DND-41 (cell line): Measurements from ENCODE around the gene NRXN3.

Experiments used
- ATAC-seq: fragments of 200-7000 bp; cut with Tn5 transposase; 3 replicates; pipeline ENCODE4 v1.9.1; 2021; ENCODE audit warnings: low read depth; ENCODE audit not compliant: insufficient read depth
- DNase-seq: peaks from one replicate; pipeline ENCODE4 v3.0.0-alpha.2; 2020
- H2AFZ ChIP-seq: 2 replicates; pipeline ENCODE4 v1.6.0; 2012; ENCODE audit warnings: low read depth, low read length
- H3K27ac ChIP-seq: 2 replicates; pipeline ENCODE4 v1.5.1; 2012; ENCODE audit warnings: low read length, inconsistent platforms
- H3K27me3 ChIP-seq: fragments of 200-600 bp; sonication (generic); 2 replicates; pipeline ENCODE4 v1.6.0; 2012; ENCODE audit warnings: low read length, mild to moderate bottlenecking, inconsistent platforms; ENCODE audit not compliant: insufficient read depth, poor library complexity
- H3K36me3 ChIP-seq: 2 replicates; pipeline ENCODE4 v1.5.1; 2012; ENCODE audit warnings: low read length, inconsistent platforms; ENCODE audit not compliant: insufficient read depth
- H3K4me1 ChIP-seq: 2 replicates; pipeline ENCODE4 v1.5.1; 2012; ENCODE audit warnings: mild to moderate bottlenecking, low read length; ENCODE audit not compliant: insufficient read depth
- H3K4me2 ChIP-seq: 2 replicates; pipeline ENCODE4 v1.6.0; 2012; ENCODE audit warnings: mild to moderate bottlenecking, moderate library complexity, low read length, inconsistent platforms; ENCODE audit not compliant: insufficient read depth
- H3K4me3 ChIP-seq, 2 experiments: fragments of 200-600 bp in 1 of 2; shearing (Covaris generic) in 1 of 2; 2 replicates each; pipeline ENCODE4 v1.5.1; 2012 to 2016; ENCODE audit warnings: inconsistent platforms in 2 of 2, low read length in 2 of 2, mild to moderate bottlenecking in 2 of 2, low read depth in 1 of 2, moderate library complexity in 1 of 2
- H3K79me2 ChIP-seq: 2 replicates; pipeline ENCODE4 v1.6.0; 2012; ENCODE audit warnings: low read length, inconsistent platforms; ENCODE audit not compliant: insufficient read depth
- H3K9ac ChIP-seq: 2 replicates; pipeline ENCODE4 v1.6.0; 2012; ENCODE audit warnings: low read depth, mild to moderate bottlenecking, inconsistent platforms, low read length, moderate library complexity
- H3K9me3 ChIP-seq: 2 replicates; pipeline ENCODE4 v1.5.1; 2012; ENCODE audit warnings: low read length, moderate library complexity, mild to moderate bottlenecking, inconsistent platforms; ENCODE audit not compliant: insufficient read depth, severe bottlenecking
- H4K20me1 ChIP-seq: 2 replicates; pipeline ENCODE4 v1.6.0; 2012; ENCODE audit warnings: low read length; ENCODE audit not compliant: insufficient read depth
- CTCF ChIP-seq: IDR thresholded peaks from 2 replicates; pipeline ENCODE4 v1.5.1; 2012; ENCODE audit warnings: borderline replicate concordance, low read length, moderate library complexity, mild to moderate bottlenecking; ENCODE audit not compliant: poor library complexity, severe bottlenecking; ENCODE audit errors: extremely low read depth
- EZH2 ChIP-seq: IDR thresholded peaks from 3 replicates; pipeline ENCODE4 v1.6.1; 2012; ENCODE audit warnings: borderline replicate concordance, low read depth, mild to moderate bottlenecking, moderate library complexity, low read length, inconsistent platforms; ENCODE audit not compliant: severe bottlenecking

The NRXN3 gene

GRCh38 chr14:79596551-79596950 is 1426.4 kb downstream of the NRXN3 start:
- H3K27ac ChIP-seq, result no peak overlapping the region
- TF ChIP-seq EZH2 (no peak), CTCF (no peak)
- H3K9ac ChIP-seq, result no peak overlapping the region
- H3K4me1 ChIP-seq, result no peaks in the 10 kb centered on the region
- H3K79me2 ChIP-seq, result no peaks in the 10 kb centered on the region
- no peaks in the 10 kb centered on the region for H3K27me3 ChIP-seq
- H4K20me1 ChIP-seq, result no peaks in the 10 kb centered on the region
- no peak overlapping the region for H3K4me2 ChIP-seq
- no peak overlapping the region for H3K4me3 ChIP-seq
- DNase-seq (no peak), ATAC-seq (no peak)
- H3K9me3 ChIP-seq, result no peaks in the 10 kb centered on the region
- H2AFZ ChIP-seq, result no peak overlapping the region
- no peaks in the 10 kb centered on the region for H3K36me3 ChIP-seq

- H3K27ac ChIP-seq, result no peak overlapping the region
- no peak overlapping the region for H3K9ac ChIP-seq
- H3K27me3 ChIP-seq, result no peaks in the 10 kb centered on the region
- no peak overlapping the region for H2AFZ ChIP-seq
- no peak for TF ChIP-seq CTCF
- no peaks in the 10 kb centered on the region for H3K9me3 ChIP-seq
- no peak for DNase-seq
- no peaks in the 10 kb centered on the region for H3K36me3 ChIP-seq
- no peaks in the 10 kb centered on the region for H3K4me1 ChIP-seq
- no peak for ATAC-seq
- no peaks in the 10 kb centered on the region for H3K79me2 ChIP-seq
- H4K20me1 ChIP-seq, result no peaks in the 10 kb centered on the region
- no peak overlapping the region for H3K4me3 ChIP-seq
- H3K4me2 ChIP-seq, result no peak overlapping the region
Observed at GRCh38 chr14:79597566-79597965, 1427.4 kb downstream of the NRXN3 start.

GRCh38 chr14:79598339-79598738 is 1428.2 kb downstream of the NRXN3 start:
- H3K9ac ChIP-seq, result no peak overlapping the region
- H3K4me3 ChIP-seq, result no peak overlapping the region
- no peak overlapping the region for H2AFZ ChIP-seq
- H4K20me1 ChIP-seq, result no peaks in the 10 kb centered on the region
- ATAC-seq (no peak), DNase-seq (no peak)
- H3K4me1 ChIP-seq, result no peaks in the 10 kb centered on the region
- no peaks in the 10 kb centered on the region for H3K36me3 ChIP-seq
- no peaks in the 10 kb centered on the region for H3K27me3 ChIP-seq
- no peaks in the 10 kb centered on the region for H3K9me3 ChIP-seq
- TF ChIP-seq EZH2, result no peak
- no peak for TF ChIP-seq CTCF
- H3K4me2 ChIP-seq, result no peak overlapping the region
- H3K79me2 ChIP-seq, result no peaks in the 10 kb centered on the region
- H3K27ac ChIP-seq, result no peak overlapping the region

GRCh38 chr14:79599239-79599638 is 1429.1 kb downstream of the NRXN3 start:
- Histone ChIP-seq H3K4me3 (no peak overlapping the region), H3K36me3 (no peaks in the 10 kb centered on the region), H3K4me1 (no peaks in the 10 kb centered on the region), H3K9me3 (no peaks in the 10 kb centered on the region), H3K9ac (no peak overlapping the region), H2AFZ (no peak overlapping the region), H3K4me2 (no peak overlapping the region), H3K79me2 (no peaks in the 10 kb centered on the region), H4K20me1 (no peaks in the 10 kb centered on the region), H3K27me3 (no peaks in the 10 kb centered on the region), H3K27ac (no peak overlapping the region)
- TF ChIP-seq CTCF (no peak), EZH2 (no peak)
- DNase-seq (no peak), ATAC-seq (no peak)
